Adipose tissue (tissue), 3 donors: Measurements from ENCODE around the gene CNBD2. TPM values are rescaled to one million over a fixed set of nuclear protein-coding genes. Genes with fewer than 3 reads are reported as not detected.
"Not testable (repeated sequence)": the region's sequence is repeated elsewhere in the genome, so short reads cannot be mapped to it uniquely, and the experiment has no call there.

ENCODE experiments used
- H3K27ac ChIP-seq: one replicate; pipeline ENCODE4 v1.5.1; 2013; ENCODE audit warnings: low read depth, low read length
- WGBS, 3 donors: extraction: QIAGEN DNeasy Blood & Tissue Kit; methylation state at CpG; one replicate each; pipeline ENCODE4 v1.1.7; 2013; 5-methylcytosine and 5-hydroxymethylcytosine counted together
- polyA plus RNA-seq, 3 donors: library from polyadenylated mRNA; stranded (reverse); fragments of 200-250 nt; gene quantifications; one replicate each; pipeline ENCODE4 v1.2.3, GENCODE V29; 2013
- donor health status: healthy with polysubstance abuse.
- donor health status: Bipolar disorder and iron deficiency.
- donor health status: healthy.

Gene CNBD2
- polyA plus RNA-seq, 3 donors, result 3.4 to 8.3 (median 4.0) TPM

DNA sequence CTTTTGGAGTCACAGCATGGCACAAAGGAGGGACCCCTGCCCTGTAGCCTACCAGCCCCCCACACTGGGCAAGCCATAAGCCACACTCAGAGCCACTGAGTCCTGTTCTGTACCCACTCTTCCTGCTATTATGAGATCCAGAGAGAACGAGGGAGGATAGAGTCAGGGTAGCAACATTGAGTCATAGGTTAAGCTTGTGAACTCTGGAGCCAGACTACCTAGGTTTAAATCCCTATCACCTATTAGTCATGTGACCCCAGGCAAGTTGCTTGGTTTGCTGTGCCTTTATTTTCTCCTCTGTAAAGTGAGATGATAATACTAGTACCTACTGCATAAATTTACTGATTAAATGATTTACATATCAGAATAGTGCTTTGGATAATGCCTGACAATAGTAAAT, 540 bp downstream of the CNBD2 start:
- WGBS, 3 donors, result 58 to 72% (median 68%) methylated on average over 1 of the region's 1 CpG
- no peak overlapping the region for H3K27ac ChIP-seq

GRCh38 chr20:35971981-35972380, 3.6 kb downstream of the CNBD2 start:
- 94 to 98% (median 98%) methylated on average over 2 of the region's 2 CpGs for WGBS, 3 donors
- H3K27ac ChIP-seq, result no peak overlapping the region

DNA sequence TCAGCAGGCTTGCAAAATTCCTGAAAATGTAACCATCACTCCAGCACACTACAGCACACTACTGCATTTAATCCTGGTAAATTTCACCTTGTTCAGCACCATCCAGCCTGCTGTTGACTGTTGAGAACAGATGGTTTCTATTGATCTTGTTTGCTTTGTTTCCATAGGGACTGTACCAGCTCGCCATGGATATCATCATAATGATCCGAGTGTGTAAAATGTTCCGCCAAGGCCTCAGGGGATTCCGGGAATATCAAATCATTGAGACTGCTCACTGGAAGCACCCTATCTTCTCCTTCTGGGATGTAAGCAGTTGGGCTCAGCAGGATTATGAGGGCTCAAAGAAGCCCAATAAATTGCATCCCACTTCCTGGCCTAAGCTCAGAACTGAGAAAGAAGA, 4.1 kb downstream of the CNBD2 start:
- no peak overlapping the region for H3K27ac ChIP-seq
- 63 to 92% (median 89%) methylated on average over 4 of the region's 4 CpGs for WGBS, 3 donors

- H3K27ac ChIP-seq, result no peak overlapping the region
- WGBS, 3 donors, result 77 to 80% (median 79%) methylated on average over 4 of the region's 4 CpGs
Measured at GRCh38 chr20:35974256-35974655, 5.9 kb downstream of the CNBD2 start.

- H3K27ac ChIP-seq, result no peak overlapping the region
Measured at GRCh38 chr20:35975576-35976373, 7.4 kb downstream of the CNBD2 start.

GRCh38 chr20:35978041-35978513, 9.7 kb downstream of the CNBD2 start:
- no peak overlapping the region for H3K27ac ChIP-seq
- 73 to 91% (median 80%) methylated on average over 9 of the region's 9 CpGs for whole genome bisulfite sequencing, 3 donors

More at GRCh38 chr20:35975576-35976373, 7.4 kb downstream of the CNBD2 start:
- WGBS, 3 donors, result 68 to 70% (median 70%) methylated on average over 9 of the region's 9 CpGs

DNA sequence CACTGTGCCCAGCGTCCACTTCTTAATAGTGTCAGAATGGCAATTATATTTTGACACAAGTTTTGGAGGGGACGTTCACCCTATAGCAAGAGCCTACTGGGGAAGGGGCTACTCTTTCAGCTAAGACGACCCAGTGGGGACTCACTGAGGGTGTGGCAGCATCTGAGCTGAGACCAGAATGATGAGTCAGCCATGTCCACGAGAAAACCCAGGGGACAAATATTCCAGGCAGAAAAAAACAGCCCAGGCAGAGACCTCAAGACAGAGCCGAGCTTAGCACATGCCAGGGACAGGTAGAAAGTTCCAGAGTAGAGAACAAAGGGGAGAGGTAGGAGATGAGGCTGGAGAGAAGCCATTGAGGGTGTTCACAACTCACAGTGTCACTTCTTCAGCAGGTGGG, 11.2 kb downstream of the CNBD2 start:
- WGBS, 3 donors, result 61 to 66% (median 62%) methylated on average over 5 of the region's 5 CpGs
- no peak overlapping the region for H3K27ac ChIP-seq

GRCh38 chr20:35981969-35982368, 13.6 kb downstream of the CNBD2 start:
- 52 to 59% (median 53%) methylated on average over 3 of the region's 3 CpGs for WGBS, 3 donors
- no peak overlapping the region for H3K27ac ChIP-seq

DNA sequence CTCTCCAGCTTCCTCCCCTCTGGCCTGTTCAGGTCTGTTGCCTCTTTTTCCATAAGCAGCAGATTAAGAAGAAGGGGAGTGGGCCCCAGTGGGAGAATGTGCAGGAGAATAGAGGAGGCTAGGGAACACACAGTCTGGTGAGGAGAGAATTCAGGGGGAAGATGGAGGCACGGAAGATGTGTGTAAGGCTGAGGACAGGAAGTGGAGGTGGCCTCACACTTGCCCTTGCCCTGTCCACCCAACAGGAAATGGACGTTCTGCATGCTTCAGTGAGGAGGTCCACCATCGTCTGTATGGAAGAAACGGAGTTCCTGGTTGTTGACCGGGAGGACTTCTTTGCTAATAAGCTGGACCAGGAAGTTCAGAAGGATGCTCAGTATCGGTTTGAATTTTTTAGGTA, 16.0 kb downstream of the CNBD2 start:
- H3K27ac ChIP-seq, result no peak overlapping the region
- WGBS, 3 donors, result 60 to 82% (median 61%) methylated on average over 6 of the region's 6 CpGs

GRCh38 chr20:35985806-35986205, 17.4 kb downstream of the CNBD2 start:
- WGBS, 3 donors, result 77 to 87% (median 83%) methylated on average over 2 of the region's 2 CpGs
- no peak overlapping the region for H3K27ac ChIP-seq

GRCh38 chr20:35988910-35989463, 20.6 kb downstream of the CNBD2 start:
- H3K27ac ChIP-seq, result no peak overlapping the region
- WGBS, 3 donors, result 71 to 80% (median 80%) methylated on average over 2 of the region's 2 CpGs

GRCh38 chr20:35991142-35991771, 22.9 kb downstream of the CNBD2 start:
- WGBS, 3 donors, result 17 to 38% (median 35%) methylated on average over 3 of the region's 3 CpGs
- H3K27ac ChIP-seq, result no peak overlapping the region

- 1% methylated on average over 6 of the region's 6 CpGs for WGBS, 3 donors
- H3K27ac ChIP-seq, result no peak overlapping the region
Measured at GRCh38 chr20:35992713-35993335, 24.4 kb downstream of the CNBD2 start.

- H3K27ac ChIP-seq, result no peak overlapping the region
- 1 to 3% (median 2%) methylated on average over 6 of the region's 6 CpGs for WGBS, 3 donors
Measured at GRCh38 chr20:35994994-35995453, 26.6 kb downstream of the CNBD2 start.

- not testable (repeated sequence) for H3K27ac ChIP-seq
- WGBS, 3 donors, result 92 to 96% (median 95%) methylated on average over 8 of the region's 8 CpGs
Measured at GRCh38 chr20:35996492-35996891, 28.1 kb downstream of the CNBD2 start.

- WGBS, 3 donors, result 93 to 98% (median 95%) methylated on average over 9 to 20 of the region's 34 CpGs
- H3K27ac ChIP-seq, result not testable (repeated sequence)
Measured at GRCh38 chr20:36001331-36001730, 32.9 kb downstream of the CNBD2 start.

GRCh38 chr20:36002855-36003254, 34.5 kb downstream of the CNBD2 start:
- no peak overlapping the region for H3K27ac ChIP-seq

DNA sequence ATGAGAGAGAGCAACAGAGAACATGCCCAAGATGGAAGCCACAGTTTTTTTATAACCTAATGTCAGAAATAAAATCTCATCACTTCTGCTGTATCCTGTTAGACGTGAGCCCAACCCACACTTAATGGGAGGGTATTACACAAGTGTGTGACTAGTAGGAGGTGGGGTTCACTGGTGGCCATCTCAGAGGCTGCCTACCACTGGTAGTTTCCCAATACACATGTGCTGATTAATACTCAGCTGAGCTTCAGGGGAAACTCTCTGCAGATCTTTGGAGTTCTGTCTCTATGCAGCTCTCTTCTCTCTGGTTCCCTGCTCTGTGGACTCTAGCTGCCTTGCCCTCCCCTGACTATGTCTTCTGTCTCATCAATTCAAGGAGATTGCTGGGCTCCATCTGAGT, 35.7 kb downstream of the CNBD2 start:
- H3K27ac ChIP-seq, result no peak overlapping the region
- 50 to 76% (median 74%) methylated on average over 1 of the region's 1 CpG for WGBS, 3 donors

DNA sequence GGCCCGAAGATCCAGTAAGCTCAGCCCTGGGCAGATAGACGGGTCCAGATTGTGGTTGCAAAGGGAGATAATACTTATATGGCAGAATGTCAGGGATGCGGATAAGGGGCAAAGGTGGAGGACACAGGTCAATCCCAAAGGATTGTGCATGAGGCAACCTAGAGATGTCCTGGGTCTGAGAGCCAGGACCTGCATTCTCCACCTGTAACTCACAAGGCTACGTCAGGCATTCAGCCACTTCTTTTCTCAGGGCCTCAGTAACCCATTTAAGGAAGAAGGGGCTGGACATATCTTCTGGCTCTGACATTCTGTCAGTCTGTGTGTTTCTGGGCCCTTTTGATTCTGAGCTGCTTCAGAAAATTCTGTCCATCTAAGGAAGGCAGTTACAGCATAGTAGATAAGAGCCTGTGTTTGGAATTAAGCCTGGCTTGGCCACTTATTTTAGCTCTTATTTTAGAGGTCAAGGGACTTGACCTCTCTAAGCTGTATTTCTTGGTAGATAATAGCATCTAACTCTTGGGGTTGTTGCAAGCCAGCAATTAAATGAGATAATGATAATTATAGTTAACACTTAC, 40.2 kb downstream of the CNBD2 start:
- H3K27ac ChIP-seq, result no peak overlapping the region
- 92 to 96% (median 95%) methylated on average over 4 of the region's 4 CpGs for WGBS, 3 donors
